Activated CD4-positive, alpha-beta T cell treated with anti-CD3 and anti-CD28 coated beads, Interleukin-2, amount 50 U/mL, for 4 hours (primary cell): Measurements from ENCODE around the gene MAPK10.

Experiments
- DNase-seq, 2 experiments: peaks; one replicate each; pipeline ENCODE4 v3.0.0-alpha.2; 2020

MAPK10 gene

GRCh38 chr4:86272669-86273068 is 87.2 kb downstream of the MAPK10 start:
- no peak for DNase-seq

GRCh38 chr4:86271057-86271456 is 88.8 kb downstream of the MAPK10 start:
- DNase-seq: no peak

- DNase-seq: no peak
These were observed 90.5 kb downstream of the MAPK10 start for GRCh38 chr4:86269354-86269753.

DNA sequence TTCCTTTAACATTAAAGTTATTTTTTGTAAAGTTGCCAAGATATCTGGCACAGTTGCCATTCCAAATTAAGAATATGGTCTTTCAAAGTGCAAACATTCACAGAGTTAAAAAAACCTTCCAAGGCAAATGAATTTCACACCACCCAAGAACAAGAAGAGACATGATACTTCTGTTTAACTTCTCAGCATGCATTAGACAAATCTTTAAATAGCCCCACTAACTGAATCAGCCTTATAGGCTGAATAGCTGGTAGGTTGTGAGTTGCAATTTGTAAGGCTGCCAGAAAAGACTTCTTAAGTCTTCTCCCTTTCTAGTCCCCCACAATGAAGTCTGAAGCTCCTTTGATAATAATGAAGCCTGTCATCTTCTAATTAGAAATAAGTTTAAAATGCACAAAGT is 95.6 kb downstream of the MAPK10 start:
- no peak for DNase-seq

- DNase-seq: no peak
These were observed 98.2 kb downstream of the MAPK10 start for GRCh38 chr4:86261636-86262035.

DNA sequence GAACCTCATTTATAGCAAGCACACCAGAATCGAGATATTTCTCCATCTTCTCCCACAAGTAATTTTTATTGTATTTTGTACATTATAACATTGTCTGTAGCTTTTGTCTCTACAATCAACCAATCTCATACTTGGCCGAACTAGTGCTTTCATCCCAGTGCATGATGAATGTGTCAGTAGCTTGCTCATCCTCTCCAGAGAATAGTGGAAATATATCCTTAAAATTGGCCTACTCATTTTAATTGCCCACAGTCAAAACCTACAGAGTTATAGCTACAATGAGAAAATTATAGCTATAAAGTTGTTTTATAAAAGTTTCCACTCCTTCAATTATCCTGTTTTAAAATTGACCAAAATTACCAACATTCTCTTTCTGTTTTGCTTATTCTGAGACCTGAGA is 103.8 kb downstream of the MAPK10 start:
- DNase-seq: no peak

DNA sequence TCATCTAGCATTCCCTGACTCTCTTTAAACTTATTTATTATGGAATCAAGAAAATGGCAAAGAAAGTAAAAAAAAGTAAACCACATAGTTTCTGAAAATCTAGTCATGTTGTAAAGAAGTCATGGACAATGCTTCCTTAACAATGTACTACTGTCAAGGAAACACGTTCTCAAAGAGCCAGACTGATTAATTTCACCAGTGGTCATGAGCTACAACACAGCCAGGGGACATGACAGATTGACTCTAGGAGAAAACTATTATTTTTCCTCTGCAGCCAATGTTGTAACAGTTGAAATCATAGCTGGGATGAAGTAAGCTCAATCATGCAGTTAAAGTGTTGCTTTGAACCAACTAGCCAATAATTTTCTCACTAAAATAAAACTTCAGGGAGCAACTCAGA is 109.2 kb downstream of the MAPK10 start:
- DNase-seq: no peak

DNA sequence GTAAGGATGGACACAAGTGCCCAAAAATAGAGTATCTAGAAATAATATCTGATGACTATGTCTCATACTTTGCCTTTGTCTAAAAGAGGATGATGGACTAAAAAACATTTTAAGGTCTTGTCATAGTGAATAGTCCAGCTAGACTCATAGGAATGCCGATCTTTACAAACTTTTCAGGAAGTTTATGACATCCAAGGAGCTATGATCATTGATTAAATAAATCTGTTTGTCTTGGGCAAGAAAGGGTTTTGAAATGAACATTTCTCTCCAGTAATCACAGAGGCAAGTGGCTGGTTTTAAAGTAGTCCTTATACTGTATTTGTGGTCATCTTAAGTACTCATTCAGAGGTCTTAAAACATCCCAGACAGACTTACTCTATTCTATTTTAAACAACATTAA is 109.8 kb downstream of the MAPK10 start:
- no peak for DNase-seq

GRCh38 chr4:86249074-86249473 is 110.8 kb downstream of the MAPK10 start:
- no peak for DNase-seq

DNA sequence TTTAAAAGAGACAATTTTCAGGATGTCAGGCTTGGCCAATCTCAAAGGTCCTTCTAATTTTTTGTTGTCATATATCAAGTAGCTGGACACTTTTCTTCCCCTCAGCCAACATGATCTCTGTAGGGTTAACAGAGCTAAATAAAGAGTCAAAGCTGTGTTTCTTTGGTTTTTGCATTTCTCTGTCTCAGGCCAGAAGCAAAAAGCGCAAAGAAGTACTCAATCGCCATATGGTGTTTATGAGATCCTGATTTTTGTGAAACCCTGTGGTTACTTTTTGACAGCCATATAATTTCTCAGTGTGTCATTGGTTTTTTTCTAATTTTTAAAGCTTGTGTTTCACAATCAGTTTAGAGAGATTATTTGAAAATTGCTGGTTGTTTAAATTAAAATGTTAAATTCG is 111.9 kb downstream of the MAPK10 start:
- no peak for DNase-seq

- DNase-seq: no peak
These were observed 112.5 kb downstream of the MAPK10 start for GRCh38 chr4:86247320-86247719.

GRCh38 chr4:86243750-86244149 is 116.1 kb downstream of the MAPK10 start:
- no peak for DNase-seq

DNA sequence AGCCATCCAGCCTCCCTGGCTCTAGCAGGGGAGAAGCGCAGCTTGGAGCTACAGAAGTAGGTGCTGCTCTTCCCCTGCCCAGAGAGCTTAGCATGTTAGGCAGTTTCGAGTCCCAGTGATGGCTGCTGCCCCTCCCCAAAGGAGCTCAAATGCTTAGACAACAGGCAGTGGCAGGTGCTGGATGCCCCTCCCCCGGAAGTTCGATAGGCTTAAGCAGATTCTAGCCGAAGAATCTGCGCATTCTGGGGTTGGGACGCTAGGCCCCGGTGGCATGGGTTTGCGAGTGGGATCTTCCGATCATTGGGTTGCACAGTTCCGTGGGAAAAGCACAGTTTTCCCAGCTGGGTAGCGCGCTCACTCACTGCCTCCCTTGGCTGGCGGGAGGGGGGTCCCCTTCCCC is 117.2 kb downstream of the MAPK10 start:
- no peak for DNase-seq

DNA sequence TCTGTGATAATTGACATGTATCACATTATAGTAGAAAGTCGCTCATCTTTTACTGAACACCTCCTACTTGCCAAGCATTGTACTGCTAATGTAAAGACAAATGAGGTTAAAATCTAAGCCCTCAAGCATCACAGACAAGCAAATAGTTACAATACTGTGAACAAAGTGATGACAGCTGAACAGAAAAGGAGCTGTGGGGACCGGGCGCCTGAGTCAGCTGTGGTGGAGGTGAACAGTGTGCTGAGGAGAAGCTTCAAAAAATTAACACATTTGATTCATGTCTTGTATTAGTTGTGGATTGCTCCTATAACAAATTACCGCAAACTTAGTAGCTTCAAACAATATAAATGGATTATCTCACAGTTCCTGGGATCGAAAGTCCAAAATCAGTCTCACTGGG is 124.3 kb downstream of the MAPK10 start:
- no peak for DNase-seq

DNA sequence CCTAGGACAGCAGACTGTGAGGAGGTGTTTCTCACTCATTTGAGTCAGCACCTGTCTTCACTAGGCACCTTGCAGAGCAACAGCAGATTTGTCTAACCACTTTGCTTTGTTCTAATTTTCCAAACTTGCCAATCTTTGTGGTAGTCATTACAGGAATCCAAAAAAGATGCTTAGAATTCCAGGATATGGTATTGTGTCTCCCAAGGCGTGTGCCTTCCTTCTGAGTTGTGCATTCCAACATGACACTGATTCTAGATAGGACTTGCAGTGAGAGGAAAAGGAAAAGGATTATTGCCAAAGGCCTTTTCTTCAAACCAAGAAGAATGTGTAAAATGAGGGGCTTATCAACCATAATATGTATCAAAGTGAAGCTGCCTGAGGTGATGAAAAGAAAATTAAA is 126.2 kb downstream of the MAPK10 start:
- no peak for DNase-seq

GRCh38 chr4:86233090-86233489 is 126.8 kb downstream of the MAPK10 start:
- DNase-seq: no peak

- no peak for DNase-seq
These were observed 136.4 kb downstream of the MAPK10 start for GRCh38 chr4:86223472-86223871.

GRCh38 chr4:86221002-86221401 is 138.9 kb downstream of the MAPK10 start:
- no peak for DNase-seq

DNA sequence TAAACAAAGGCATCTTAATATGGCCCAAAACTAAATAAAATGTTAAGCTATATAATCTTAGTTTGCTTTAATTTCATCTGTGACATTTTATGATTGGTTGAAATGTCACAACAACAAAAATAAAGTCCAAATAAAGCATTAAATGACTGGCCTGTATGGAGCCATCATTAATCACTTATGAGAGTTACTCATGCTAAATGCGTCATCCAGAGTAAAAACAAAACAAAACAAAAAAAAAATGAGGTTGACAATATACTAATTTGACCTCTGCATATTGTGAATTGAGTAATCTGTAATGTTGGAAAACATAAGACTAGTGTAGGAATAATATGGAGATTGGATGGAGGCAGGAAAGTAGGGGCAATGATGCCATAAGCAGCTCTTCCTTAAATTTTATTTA is 139.7 kb downstream of the MAPK10 start:
- DNase-seq: no peak

DNA sequence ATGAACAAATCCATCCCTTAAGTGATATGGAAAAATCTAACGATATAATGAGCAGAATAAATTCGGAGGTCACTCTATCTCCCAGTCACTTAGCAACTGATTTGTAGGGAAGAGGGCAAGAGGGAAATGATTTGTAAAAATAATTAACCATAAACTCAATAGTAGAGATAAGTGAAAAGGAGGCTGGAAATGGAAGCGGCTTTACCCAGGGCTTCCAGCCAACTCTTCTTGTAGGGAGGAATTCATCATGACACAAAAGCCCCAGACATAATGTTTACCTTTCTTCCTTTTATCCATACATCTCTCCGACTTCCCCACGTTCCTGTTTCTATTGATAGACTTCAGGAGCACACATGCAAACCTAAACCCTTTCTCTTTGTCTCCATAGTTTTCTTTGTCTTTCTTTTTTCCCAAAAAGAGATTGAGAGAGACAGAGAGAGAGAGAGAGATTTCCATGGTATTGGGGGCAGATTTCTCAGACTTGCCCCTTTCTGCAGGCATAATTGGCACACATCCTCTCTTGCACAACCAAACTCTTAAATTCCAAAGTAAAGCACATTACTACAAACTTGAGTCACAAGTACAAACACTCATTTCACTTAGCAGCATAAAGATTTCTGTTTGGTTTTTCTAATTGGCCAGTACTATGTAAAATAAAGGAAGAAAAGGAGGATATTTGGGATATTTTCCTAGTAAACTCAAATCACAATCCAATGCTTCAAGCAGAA is 140.9 kb downstream of the MAPK10 start:
- DNase-seq: no peak

- no peak for DNase-seq
These were observed 156.7 kb downstream of the MAPK10 start for GRCh38 chr4:86203176-86203575.

- no peak for DNase-seq
These were observed 174.2 kb downstream of the MAPK10 start for GRCh38 chr4:86185659-86186058.

DNA sequence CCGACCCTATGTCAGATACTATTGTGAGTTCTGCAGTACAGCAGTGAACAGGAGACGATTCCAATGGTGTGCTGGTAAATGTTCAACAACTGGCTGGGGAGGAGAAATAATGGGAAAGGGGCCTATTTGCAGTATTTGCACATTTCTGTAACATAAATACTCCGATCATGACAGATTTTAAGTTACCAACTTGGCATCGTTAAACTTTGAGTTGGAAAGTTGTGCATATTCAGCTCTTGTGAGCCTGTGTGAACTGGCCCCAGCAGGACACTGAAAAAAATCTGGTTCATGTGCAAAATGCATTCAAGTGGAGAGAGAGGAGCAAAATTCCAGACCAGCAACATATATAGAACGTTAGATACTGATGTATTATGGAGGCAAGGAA is 175.0 kb downstream of the MAPK10 start:
- no peak for DNase-seq

DNA sequence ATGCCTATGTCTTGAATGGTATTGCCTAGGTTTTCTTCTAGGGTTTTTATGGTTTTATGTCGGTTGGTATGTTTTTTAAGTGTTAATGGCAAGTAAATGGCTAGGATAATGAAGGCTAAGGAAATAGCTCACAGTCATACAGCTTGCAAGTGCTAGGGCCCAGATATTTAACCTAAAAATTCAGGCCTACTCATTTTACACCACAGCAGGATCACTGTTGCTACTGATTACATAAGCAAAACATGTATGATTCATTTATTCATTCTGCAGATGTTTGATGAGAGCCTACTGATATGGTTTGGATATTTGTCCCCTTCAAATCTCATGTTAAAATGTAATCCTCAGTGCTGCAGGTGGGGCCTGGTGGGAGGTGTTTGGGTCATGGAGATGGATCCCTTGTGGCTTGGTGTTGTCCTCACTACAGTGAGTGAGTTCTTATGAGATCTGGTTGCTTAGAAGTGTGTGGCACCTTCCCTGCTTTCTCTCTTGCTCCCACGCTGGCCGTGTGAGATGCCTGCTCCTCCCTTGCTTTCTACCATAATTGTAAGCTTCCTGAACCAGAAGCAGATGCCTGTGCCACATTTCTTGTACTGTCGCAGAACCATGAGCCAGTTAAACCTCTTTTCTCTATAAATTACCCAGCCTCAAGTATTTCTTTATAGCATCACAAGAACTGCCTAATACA is 175.5 kb downstream of the MAPK10 start:
- DNase-seq: no peak

DNA sequence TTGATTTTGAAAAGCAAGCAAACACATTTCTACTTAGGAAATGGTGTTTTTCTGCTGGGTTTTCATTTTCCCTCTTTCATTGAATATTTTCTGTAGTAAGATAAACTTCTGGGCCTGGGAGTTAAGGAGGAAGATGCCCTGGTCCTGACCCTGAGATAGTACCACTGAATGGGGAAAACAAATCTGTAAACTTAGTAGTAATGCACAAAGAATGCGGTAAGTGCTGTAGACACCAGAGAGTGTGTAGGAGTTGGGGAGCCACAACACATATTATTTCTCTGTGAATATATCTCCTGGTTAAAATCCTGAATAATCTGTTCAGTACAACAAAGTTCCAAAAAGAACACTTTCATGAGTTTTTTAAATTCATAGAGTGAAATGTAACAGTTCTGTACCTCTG is 178.3 kb downstream of the MAPK10 start:
- DNase-seq: no peak
